GM13977 (cell line): Measurements from ENCODE around the gene MGP.

Source experiments
- DNase-seq: peaks from one replicate; pipeline ENCODE4 v3.0.0; 2012; ENCODE audit warnings: low spot score
- in situ Hi-C: fragments of 300-500 bp; cut with MboI; formaldehyde crosslinking; loops from one replicate; pipeline ENCODE4 v1.12.0; 2022; ENCODE audit warnings: low sequenced_read_pairs, low pct_unique_long_range_greater_than_20kb, mixed read lengths, inconsistent platforms; ENCODE audit not compliant: unreplicated experiment
- TF ChIP-seq, protein P1 (sequence below): IDR thresholded peaks from 2 replicates; pipeline ENCODE4 v1.5.1; 2012; ENCODE audit warnings: mild to moderate bottlenecking, control low read depth; ENCODE audit not compliant: insufficient read depth; ENCODE audit errors: extremely low read depth, missing control alignments

MGP gene

GRCh38 chr12:14846042-14846587, 39.5 kb downstream of the MGP start:
- in situ Hi-C loops: loop anchor here (5.0 kb wide), 1 partner anchor 151 kb away; no protein-coding TSS in a partner anchor
- DNase-seq: no peak
- TF ChIP-seq, protein P1, sequence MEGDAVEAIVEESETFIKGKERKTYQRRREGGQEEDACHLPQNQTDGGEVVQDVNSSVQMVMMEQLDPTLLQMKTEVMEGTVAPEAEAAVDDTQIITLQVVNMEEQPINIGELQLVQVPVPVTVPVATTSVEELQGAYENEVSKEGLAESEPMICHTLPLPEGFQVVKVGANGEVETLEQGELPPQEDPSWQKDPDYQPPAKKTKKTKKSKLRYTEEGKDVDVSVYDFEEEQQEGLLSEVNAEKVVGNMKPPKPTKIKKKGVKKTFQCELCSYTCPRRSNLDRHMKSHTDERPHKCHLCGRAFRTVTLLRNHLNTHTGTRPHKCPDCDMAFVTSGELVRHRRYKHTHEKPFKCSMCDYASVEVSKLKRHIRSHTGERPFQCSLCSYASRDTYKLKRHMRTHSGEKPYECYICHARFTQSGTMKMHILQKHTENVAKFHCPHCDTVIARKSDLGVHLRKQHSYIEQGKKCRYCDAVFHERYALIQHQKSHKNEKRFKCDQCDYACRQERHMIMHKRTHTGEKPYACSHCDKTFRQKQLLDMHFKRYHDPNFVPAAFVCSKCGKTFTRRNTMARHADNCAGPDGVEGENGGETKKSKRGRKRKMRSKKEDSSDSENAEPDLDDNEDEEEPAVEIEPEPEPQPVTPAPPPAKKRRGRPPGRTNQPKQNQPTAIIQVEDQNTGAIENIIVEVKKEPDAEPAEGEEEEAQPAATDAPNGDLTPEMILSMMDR: no peak

DNA sequence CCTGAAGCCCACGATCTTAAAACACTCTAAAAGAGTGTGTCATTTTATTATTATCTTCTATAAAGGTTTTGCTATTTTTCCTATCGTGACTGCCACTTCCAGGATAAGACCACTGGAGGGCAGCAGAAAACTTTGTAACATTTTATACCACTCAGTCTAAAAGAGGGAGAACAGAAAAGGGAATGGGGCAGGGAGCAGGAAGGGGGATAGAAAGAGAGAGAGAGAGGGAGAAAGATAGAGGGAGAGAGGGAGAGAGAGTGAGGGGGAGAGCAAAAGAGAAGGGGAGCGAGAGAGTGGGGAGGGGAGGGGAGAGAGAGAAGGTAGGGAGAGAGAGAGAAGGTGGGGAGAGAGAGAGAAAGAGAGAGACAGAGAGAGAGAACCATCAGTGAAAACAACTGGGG, 40.3 kb downstream of the MGP start:
- TF ChIP-seq, protein P1: peak; percentile 79
- peak; percentile 58 for DNase-seq
- in situ Hi-C loops: loop anchor here (5.0 kb wide), 1 partner anchor 152 kb away; no protein-coding TSS in a partner anchor

GRCh38 chr12:14844401-14844800, 41.3 kb downstream of the MGP start:
- TF ChIP-seq, protein P1: no peak
- DNase-seq: no peak
- in situ Hi-C loops: no loop called here

- no peak for DNase-seq
- TF ChIP-seq, protein P1: no peak
- in situ Hi-C loops: no loop called here
These were observed 42.2 kb downstream of the MGP start, which contains the start of gene ART4 for GRCh38 chr12:14843425-14843887. Gene ART4 (minus strand): TSS chr12:14843526. CDS start chr12:14843113, 413 bp downstream.

DNA sequence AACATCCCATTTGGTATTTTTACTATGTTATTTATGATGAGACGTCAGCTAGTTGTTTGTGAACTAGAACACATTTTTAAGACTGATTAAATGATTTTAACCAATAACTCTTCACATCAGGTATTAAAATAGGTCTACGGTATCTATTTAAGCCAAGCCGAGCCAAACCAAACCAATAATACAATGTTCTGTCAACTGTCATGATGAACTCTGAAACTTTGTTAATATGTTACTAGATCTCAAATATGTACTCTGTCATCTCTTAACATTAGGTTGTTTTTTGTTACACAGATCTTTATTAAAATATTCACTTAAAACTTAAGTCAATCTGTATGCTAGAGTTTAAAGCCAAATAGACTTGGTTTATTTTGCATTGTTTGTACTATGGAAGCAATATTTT, 43.3 kb downstream of the MGP start:
- no peak for DNase-seq
- in situ Hi-C loops: no loop called here
- TF ChIP-seq, protein P1: no peak

DNA sequence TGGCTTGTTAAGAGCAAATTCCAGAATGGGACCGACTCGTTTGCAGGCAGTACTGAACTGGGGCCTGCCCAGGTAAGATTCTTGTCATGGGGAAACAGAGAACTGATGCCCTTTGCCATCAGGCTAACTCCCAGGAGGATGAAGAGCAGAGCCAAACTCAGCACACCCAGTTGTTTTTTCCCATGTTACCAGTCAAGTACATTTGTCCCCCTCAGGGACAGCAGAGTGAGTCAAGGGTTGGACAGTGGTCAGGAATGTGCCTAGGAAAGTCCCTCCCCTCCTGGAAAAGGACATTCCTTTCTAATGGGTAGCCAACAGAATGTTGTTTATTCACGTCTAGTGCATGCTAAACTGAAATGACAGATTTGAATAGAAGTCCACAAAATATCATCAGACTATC, 43.9 kb downstream of the MGP start:
- no peak for DNase-seq
- in situ Hi-C loops: no loop called here
- TF ChIP-seq, protein P1: no peak

GRCh38 chr12:14840616-14841015, 45.0 kb downstream of the MGP start:
- in situ Hi-C loops: no loop called here
- DNase-seq: no peak
- TF ChIP-seq, protein P1: no peak
